HL-60 (cell line): Measurements from ENCODE around the gene ZDHHC7.

Experiments used
- DNase-seq, 2 experiments: peaks; one replicate each; pipeline ENCODE4 v3.0.0-alpha.2; 2010 to 2020; ENCODE audit warnings: low read depth in 1 of 2, low spot score in 1 of 2
- H3K27ac ChIP-seq: fragments of 250-450 bp; sonication (Bioruptor Pico); replicated peaks from 2 replicates; pipeline ENCODE4 v1.5.1; 2020; ENCODE audit warnings: mild to moderate bottlenecking, moderate library complexity
- H3K27me3 ChIP-seq: fragments of 250-450 bp; sonication (Bioruptor Pico); 2 replicates; pipeline ENCODE4 v1.5.1; 2021; ENCODE audit warnings: mild to moderate bottlenecking, moderate library complexity; ENCODE audit not compliant: insufficient read depth, poor library complexity, severe bottlenecking
- H3K4me3 ChIP-seq: replicated peaks from 2 replicates; pipeline ENCODE4 v1.5.1; 2011; ENCODE audit warnings: mild to moderate bottlenecking, control low read depth, low read length; ENCODE audit not compliant: insufficient read depth
- CTCF ChIP-seq: IDR thresholded peaks from one replicate; pipeline ENCODE4 v1.5.1; 2011; ENCODE audit warnings: low read length, control low read depth, inconsistent platforms; ENCODE audit not compliant: insufficient read depth
- GABPA ChIP-seq: IDR thresholded peaks from 2 replicates; pipeline ENCODE4 v1.6.1; 2012; ENCODE audit warnings: low read depth
- POLR2AphosphoS5 ChIP-seq: IDR thresholded peaks from 2 replicates; pipeline ENCODE4 v1.6.1; 2012; ENCODE audit warnings: low read depth
- REST ChIP-seq: IDR thresholded peaks from 2 replicates; pipeline ENCODE4 v1.6.1; 2012; ENCODE audit warnings: low read depth; ENCODE audit not compliant: insufficient replicate concordance
- SPI1 ChIP-seq: IDR thresholded peaks from 2 replicates; pipeline ENCODE4 v1.6.1; 2012; ENCODE audit warnings: low read depth, mild to moderate bottlenecking, borderline replicate concordance

The ZDHHC7 gene

DNA sequence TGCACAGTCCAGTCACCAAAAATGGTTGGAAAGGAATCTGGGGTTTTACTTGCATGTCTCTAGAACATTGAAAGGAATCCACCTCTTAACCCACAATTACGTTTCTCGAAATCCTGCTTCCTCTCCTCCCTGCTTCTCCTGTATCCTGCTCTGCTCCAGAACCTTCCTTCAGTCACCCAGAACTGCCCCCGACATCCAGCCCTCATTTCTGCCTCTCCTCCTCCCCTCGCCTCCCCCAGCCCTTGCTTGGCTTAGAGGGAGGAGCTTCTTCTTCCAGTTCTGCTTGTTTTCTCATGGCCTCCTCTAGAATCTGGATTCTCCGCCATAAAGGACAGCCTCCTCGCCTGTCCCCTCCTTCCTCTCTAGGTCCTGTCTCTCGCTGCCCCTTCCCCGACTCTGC is 48.3 kb downstream of the ZDHHC7 start:
- H3K4me3 ChIP-seq, result no peak overlapping the region
- no peak for TF ChIP-seq REST
- no peak for TF ChIP-seq CTCF
- H3K27ac ChIP-seq, result no peak overlapping the region
- DNase-seq, result no peak
- H3K27me3 ChIP-seq, result peaks cover 11% of the 10 kb centered on the region

DNA sequence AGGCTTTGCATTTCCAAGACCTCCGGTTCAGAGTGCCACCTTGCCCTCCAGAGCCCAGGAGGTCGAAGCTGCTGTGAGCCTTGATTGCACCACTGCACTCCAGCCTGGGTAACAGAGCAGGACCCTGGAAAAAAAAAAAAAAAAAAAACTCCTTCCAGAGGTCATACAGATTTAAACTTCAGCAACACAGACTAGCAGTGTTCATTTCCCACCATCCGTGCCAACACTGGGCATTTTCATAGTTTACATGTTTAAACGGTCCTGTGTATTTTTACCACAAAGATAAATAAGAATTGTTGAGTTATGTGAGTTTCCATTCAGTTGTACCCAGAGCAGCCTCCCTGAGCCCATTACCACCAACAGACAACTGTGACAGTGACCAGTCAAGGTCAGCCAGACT is 50.4 kb downstream of the ZDHHC7 start:
- Histone ChIP-seq H3K27me3 (peaks cover 11% of the 10 kb centered on the region), H3K27ac (no peak overlapping the region), H3K4me3 (no peak overlapping the region)
- DNase-seq, result no peak
- no peak for TF ChIP-seq GABPA
- no peak for TF ChIP-seq CTCF
- no peak for TF ChIP-seq REST
- TF ChIP-seq POLR2AphosphoS5, result no peak
- TF ChIP-seq SPI1, result no peak

GRCh38 chr16:84959784-84960417 is 51.4 kb downstream of the ZDHHC7 start:
- Histone ChIP-seq H3K27ac (no peak overlapping the region), H3K27me3 (peaks cover 11% of the 10 kb centered on the region), H3K4me3 (no peak overlapping the region)
- no peak for TF ChIP-seq SPI1
- TF ChIP-seq CTCF, result no peak
- TF ChIP-seq GABPA, result no peak
- TF ChIP-seq POLR2AphosphoS5, result no peak
- no peak for TF ChIP-seq REST
- peak in 1 of 2 experiments; percentile 12 for DNase-seq
